COR-L47 (cell line): Measurements from ENCODE around the gene TUFT1.
A peak's percentile ranks its signal among the peaks of the same experiment; 100 is the strongest.

Source experiments
- DNase-seq: peaks from one replicate; lab custom pipeline; 2025; lab: John Stamatoyannopoulos, UW

TUFT1 gene

GRCh38 chr1:151540021-151540981 lies at the start of gene TUFT1:
Gene TUFT1, plus strand, starts transcription at chr1:151540309. Its CDS starts 58 bp downstream, at chr1:151540367.
- DNase-seq, result peak; percentile 98

- no peak for DNase-seq
These were observed 48.5 kb upstream of the TUFT1 start for GRCh38 chr1:151491641-151492040.

- no peak for DNase-seq
These were observed 48.0 kb upstream of the TUFT1 start for GRCh38 chr1:151492120-151492519.

GRCh38 chr1:151493042-151493441 lies 47.1 kb upstream of the TUFT1 start:
- DNase-seq, result no peak

- DNase-seq, result peak; percentile 13
These were observed 45.3 kb upstream of the TUFT1 start for GRCh38 chr1:151494741-151495281.

- DNase-seq, result no peak
These were observed 44.8 kb upstream of the TUFT1 start for GRCh38 chr1:151495316-151495715.

GRCh38 chr1:151499365-151499764 lies 40.7 kb upstream of the TUFT1 start:
- no peak for DNase-seq

- no peak for DNase-seq
These were observed 40.2 kb upstream of the TUFT1 start for GRCh38 chr1:151499930-151500329.

GRCh38 chr1:151501474-151501873 lies 38.6 kb upstream of the TUFT1 start:
- DNase-seq, result no peak

GRCh38 chr1:151502035-151502700 lies 37.9 kb upstream of the TUFT1 start:
- no peak for DNase-seq

GRCh38 chr1:151502859-151503780 lies 37.0 kb upstream of the TUFT1 start:
- no peak for DNase-seq

GRCh38 chr1:151504252-151504651 lies 35.9 kb upstream of the TUFT1 start:
- DNase-seq, result no peak

- no peak for DNase-seq
These were observed 35.4 kb upstream of the TUFT1 start for GRCh38 chr1:151504759-151505158.

- no peak for DNase-seq
These were observed 31.3 kb upstream of the TUFT1 start for GRCh38 chr1:151508833-151509232.

- DNase-seq, result no peak
These were observed 30.6 kb upstream of the TUFT1 start for GRCh38 chr1:151509350-151510019.

GRCh38 chr1:151510020-151510405 lies 30.1 kb upstream of the TUFT1 start:
- no peak for DNase-seq

- no peak for DNase-seq
These were observed 29.5 kb upstream of the TUFT1 start for GRCh38 chr1:151510614-151510956.

- peak; percentile 95 for DNase-seq
These were observed 29.0 kb upstream of the TUFT1 start, which contains the start of gene CGN for GRCh38 chr1:151510957-151511635. Gene CGN, plus strand, starts transcription at chr1:151511387. Its CDS starts 7,133 bp downstream, at chr1:151518520.

- DNase-seq, result peak; percentile 61
These were observed 28.4 kb upstream of the TUFT1 start for GRCh38 chr1:151511636-151512215.

GRCh38 chr1:151512326-151512725 lies 27.8 kb upstream of the TUFT1 start:
- no peak for DNase-seq
